ENCODE data around the gene C1QTNF12. TPM values are rescaled to one million over a fixed set of nuclear protein-coding genes. Genes with fewer than 3 reads are reported as not detected.
A peak's percentile ranks its signal among the peaks of the same experiment; 100 is the strongest.

Gene C1QTNF12
- total RNA-seq, 1 experiment from 2014 or later = 2.2 TPM

DNA sequence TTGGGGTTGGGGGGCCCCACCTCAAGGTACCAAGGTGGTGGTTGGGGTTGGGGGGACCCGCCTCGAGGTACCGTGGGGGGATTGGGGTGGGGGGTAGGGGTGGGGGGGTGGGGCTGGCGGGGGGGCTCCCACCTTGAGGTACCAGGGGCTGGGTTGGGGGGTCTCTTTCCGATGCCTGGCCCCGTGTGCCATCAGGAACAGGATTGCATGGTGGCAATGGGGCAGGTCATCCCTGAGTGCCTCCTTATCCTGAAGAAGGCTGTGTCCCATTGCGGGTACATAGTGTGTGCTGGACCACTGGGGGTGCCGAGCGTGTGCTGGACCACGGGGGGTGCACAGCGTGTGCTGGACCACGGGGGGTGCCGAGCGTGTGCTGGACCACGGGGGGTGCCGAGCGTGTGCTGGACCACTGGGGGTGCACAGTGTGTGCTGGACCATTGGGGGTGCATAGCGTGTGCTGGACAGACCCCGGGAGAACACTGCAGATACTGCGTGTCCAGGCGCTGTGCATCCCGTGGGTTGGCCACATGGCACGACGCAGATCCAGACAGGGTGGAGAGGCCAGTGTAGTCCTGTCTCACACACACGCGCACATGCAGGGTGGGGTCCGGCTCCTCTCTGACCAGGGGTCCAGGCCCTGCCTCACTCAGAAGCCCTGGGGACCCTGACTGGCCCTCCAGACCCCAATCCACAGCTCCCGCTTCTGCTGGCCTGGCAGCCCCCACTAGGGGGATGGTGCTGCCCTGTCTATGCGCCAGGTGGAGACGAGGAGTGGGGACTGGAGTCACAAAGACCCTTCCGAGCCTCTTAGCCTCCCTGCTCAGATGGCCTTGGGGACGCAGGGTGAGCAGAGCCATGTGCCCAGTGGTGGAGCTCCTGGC, 37.9 kb upstream of the C1QTNF12 start:
- peaks cover 4% of the 10 kb centered on the region; the same call in 1 of the 2 replicates for H3K9me3 ChIP-seq (ENCODE audit: low read length)
- DNase-seq = no peak
- H3K9ac ChIP-seq (ENCODE audit: low read length) = no peak overlapping the region
- H3K9me2 ChIP-seq (replicated peaks; ENCODE audit: insufficient read depth, low read length) = no peaks in the 10 kb centered on the region
- H3K4me2 ChIP-seq (ENCODE audit: low read depth, low read length, poor library complexity, severe bottlenecking) = no peak overlapping the region
- no peak overlapping the region for H3K4me3 ChIP-seq (ENCODE audit: low read length)
- H3K4me1 ChIP-seq (ENCODE audit: low read length) = peaks cover 3% of the 10 kb centered on the region
- H4K20me1 ChIP-seq (ENCODE audit: insufficient read depth, low read depth, low read length) = no peaks in the 10 kb centered on the region
- no peaks in the 10 kb centered on the region for H3K79me2 ChIP-seq (ENCODE audit: low read length)
- H2AFZ ChIP-seq (ENCODE audit: low read length) = no peak overlapping the region
- no peaks in the 10 kb centered on the region for H3K36me3 ChIP-seq (ENCODE audit: insufficient read depth, low read length)
- H3K27me3 ChIP-seq (ENCODE audit: low read length) = no peaks in the 10 kb centered on the region
- no peak overlapping the region for H3K27ac ChIP-seq (ENCODE audit: low read length)

DNA sequence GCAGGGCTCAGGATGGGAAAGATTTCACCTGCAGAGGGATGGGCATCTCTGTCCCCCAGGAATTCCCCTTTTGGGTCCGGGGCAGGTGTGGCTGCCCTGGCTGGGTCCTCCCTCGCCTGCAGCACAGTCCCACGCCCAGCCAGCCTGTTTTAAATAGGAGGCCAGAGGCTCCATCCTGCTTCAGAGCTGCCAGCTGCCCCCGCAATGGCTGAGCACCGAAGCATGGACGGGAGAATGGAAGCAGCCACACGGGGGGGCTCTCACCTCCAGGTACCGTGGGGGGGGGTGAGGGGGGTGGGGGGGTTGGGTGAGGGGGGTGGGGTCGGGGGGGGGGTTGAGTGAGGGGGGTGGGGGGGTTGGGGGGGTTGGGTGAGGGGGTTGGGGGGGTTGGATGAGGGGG, 37.3 kb upstream of the C1QTNF12 start:
- no peaks in the 10 kb centered on the region for H4K20me1 ChIP-seq (ENCODE audit: insufficient read depth, low read depth, low read length)
- H2AFZ ChIP-seq (ENCODE audit: low read length) = no peak overlapping the region
- H3K4me2 ChIP-seq (ENCODE audit: low read depth, low read length, poor library complexity, severe bottlenecking) = no peak overlapping the region
- H3K27me3 ChIP-seq (ENCODE audit: low read length) = no peaks in the 10 kb centered on the region
- H3K36me3 ChIP-seq (ENCODE audit: insufficient read depth, low read length) = no peaks in the 10 kb centered on the region
- peaks cover 4% of the 10 kb centered on the region; the same call in 1 of the 2 replicates for H3K9me3 ChIP-seq (ENCODE audit: low read length)
- no peaks in the 10 kb centered on the region for H3K9me2 ChIP-seq (replicated peaks; ENCODE audit: insufficient read depth, low read length)
- H3K27ac ChIP-seq (ENCODE audit: low read length) = no peak overlapping the region
- H3K4me3 ChIP-seq (ENCODE audit: low read length) = no peak overlapping the region
- DNase-seq = peak; percentile 67
- peaks cover 3% of the 10 kb centered on the region for H3K4me1 ChIP-seq (ENCODE audit: low read length)
- H3K9ac ChIP-seq (ENCODE audit: low read length) = no peak overlapping the region
- no peaks in the 10 kb centered on the region for H3K79me2 ChIP-seq (ENCODE audit: low read length)

DNA sequence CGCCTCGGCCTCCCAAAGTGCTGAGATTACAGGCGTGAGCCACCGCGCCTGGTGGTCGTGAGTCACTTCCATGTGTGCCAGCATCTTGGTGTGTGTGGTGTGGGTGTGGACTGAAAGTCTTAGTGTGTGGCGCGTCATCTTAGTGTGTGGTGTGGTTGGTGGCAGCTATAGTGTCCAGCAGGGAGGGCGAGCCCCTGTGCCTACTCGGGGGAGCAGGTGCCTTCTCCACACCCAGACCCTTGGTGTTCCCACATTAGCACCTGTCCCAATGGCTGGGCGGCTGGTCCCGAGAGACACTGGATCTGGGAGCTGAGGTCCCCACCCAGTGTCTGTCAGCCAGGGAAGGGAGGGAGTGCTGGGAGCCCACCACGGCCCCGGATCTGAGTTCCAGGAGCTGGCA, 36.5 kb upstream of the C1QTNF12 start:
- no peaks in the 10 kb centered on the region for H3K9me2 ChIP-seq (replicated peaks; ENCODE audit: insufficient read depth, low read length)

DNA sequence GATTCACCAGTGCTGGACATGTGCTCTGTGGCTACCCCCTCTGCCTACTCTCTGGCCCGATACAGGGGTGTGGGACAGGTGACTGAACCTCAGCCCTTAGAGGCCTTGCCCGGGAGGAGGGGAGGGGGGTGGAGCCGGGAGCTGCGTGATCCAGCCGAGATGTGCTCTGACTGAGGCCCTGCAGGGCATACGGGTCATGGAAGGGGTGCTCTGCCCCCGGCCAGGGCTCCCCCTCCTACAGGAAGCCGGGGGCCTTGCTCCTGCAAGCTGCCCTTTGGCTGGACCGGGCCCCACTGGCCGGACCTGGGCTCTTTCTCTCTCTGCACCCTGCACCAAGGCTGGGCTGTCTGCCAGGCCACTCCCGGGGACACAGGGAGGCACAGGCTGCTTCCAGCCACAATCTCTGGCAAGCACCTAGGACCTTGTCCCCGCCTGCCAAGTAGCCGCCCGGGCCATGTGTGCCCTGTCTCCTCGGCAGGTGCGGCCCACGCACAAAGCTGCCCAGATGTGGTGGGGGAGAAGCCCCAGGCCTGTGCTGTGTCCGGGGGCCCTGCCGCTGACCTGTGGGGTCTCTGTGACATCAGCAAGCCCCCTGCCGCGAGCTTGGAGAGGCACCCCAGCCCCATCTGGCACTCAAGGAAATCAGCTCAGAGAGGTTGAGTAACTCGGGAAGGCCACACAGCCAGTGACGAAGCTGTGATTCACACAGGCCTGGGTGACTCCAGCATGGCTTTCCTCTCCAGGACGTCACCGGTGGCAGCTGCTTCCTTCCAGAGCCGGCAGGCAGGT, 35.2 kb upstream of the C1QTNF12 start:
- Histone ChIP-seq H3K79me2 (ENCODE audit: low read length) (no peaks in the 10 kb centered on the region), H3K4me2 (ENCODE audit: low read depth, low read length, poor library complexity, severe bottlenecking) (no peak overlapping the region), H3K27ac (ENCODE audit: low read length) (no peak overlapping the region), H3K36me3 (ENCODE audit: insufficient read depth, low read length) (no peaks in the 10 kb centered on the region), H3K9ac (ENCODE audit: low read length) (no peak overlapping the region), H3K4me3 (ENCODE audit: low read length) (no peak overlapping the region), H3K9me3 (ENCODE audit: low read length) (no peaks in the 10 kb centered on the region), H2AFZ (ENCODE audit: low read length) (no peak overlapping the region), H4K20me1 (ENCODE audit: insufficient read depth, low read depth, low read length) (no peaks in the 10 kb centered on the region), H3K9me2 (replicated peaks; ENCODE audit: insufficient read depth, low read length) (no peaks in the 10 kb centered on the region), H3K4me1 (ENCODE audit: low read length) (peaks cover 3% of the 10 kb centered on the region), H3K27me3 (ENCODE audit: low read length) (no peaks in the 10 kb centered on the region)
- no peak for DNase-seq

More for the DNA sequence above, 36.5 kb upstream of the C1QTNF12 start:
- H3K27ac ChIP-seq (ENCODE audit: low read length) = no peak overlapping the region
- DNase-seq = no peak
- H3K9me3 ChIP-seq (ENCODE audit: low read length) = peaks cover 4% of the 10 kb centered on the region; the same call in 1 of the 2 replicates
- H4K20me1 ChIP-seq (ENCODE audit: insufficient read depth, low read depth, low read length) = no peaks in the 10 kb centered on the region
- no peak overlapping the region for H3K4me3 ChIP-seq (ENCODE audit: low read length)
- H3K27me3 ChIP-seq (ENCODE audit: low read length) = no peaks in the 10 kb centered on the region
- no peak overlapping the region for H3K9ac ChIP-seq (ENCODE audit: low read length)
- no peaks in the 10 kb centered on the region for H3K79me2 ChIP-seq (ENCODE audit: low read length)
- H2AFZ ChIP-seq (ENCODE audit: low read length) = no peak overlapping the region
- H3K4me2 ChIP-seq (ENCODE audit: low read depth, low read length, poor library complexity, severe bottlenecking) = no peak overlapping the region
- H3K36me3 ChIP-seq (ENCODE audit: insufficient read depth, low read length) = no peaks in the 10 kb centered on the region
- peaks cover 3% of the 10 kb centered on the region for H3K4me1 ChIP-seq (ENCODE audit: low read length)

DNA sequence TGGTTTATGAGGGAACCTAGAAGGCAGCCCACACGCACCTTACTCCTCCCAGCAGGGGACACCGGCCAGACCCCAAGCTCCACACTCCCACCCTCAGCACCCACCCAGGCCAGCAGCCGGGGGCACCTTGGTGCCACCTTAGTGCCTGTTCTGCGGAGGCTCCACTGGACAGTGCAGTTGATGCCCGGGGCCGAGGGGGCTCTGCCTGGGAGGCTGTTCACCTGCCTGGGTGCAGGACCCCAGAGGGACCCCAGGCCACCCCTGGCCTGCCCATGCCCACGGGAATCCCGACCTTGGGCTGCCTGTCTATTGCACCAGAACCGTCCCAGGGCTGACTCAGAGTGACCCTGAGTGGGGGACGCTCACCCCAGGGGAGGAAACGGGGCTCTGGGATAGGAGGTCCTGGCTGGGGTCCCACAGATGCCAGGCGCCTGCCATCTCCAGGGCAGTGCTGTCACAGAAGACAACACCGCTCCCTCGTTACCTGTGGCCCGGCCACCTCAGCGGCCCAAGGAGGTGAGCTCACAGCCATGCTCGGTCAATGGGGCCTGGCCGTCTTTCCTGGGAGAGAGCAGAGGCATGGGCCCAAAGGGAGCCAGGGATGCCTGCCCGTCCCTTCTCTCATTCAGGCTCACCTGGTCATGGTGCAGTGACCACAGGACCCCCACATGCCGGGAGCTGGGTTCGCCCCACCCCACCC, 34.4 kb upstream of the C1QTNF12 start:
- no peak overlapping the region for H3K9ac ChIP-seq (ENCODE audit: low read length)
- H4K20me1 ChIP-seq (ENCODE audit: insufficient read depth, low read depth, low read length) = no peaks in the 10 kb centered on the region
- no peak overlapping the region for H2AFZ ChIP-seq (ENCODE audit: low read length)
- H3K27me3 ChIP-seq (ENCODE audit: low read length) = no peaks in the 10 kb centered on the region
- no peak overlapping the region for H3K4me3 ChIP-seq (ENCODE audit: low read length)
- H3K9me3 ChIP-seq (ENCODE audit: low read length) = no peaks in the 10 kb centered on the region
- no peaks in the 10 kb centered on the region for H3K79me2 ChIP-seq (ENCODE audit: low read length)
- no peaks in the 10 kb centered on the region for H3K9me2 ChIP-seq (replicated peaks; ENCODE audit: insufficient read depth, low read length)
- peaks cover 3% of the 10 kb centered on the region for H3K4me1 ChIP-seq (ENCODE audit: low read length)
- no peak overlapping the region for H3K27ac ChIP-seq (ENCODE audit: low read length)
- H3K36me3 ChIP-seq (ENCODE audit: insufficient read depth, low read length) = no peaks in the 10 kb centered on the region
- no peak overlapping the region for H3K4me2 ChIP-seq (ENCODE audit: low read depth, low read length, poor library complexity, severe bottlenecking)
- no peak for DNase-seq

DNA sequence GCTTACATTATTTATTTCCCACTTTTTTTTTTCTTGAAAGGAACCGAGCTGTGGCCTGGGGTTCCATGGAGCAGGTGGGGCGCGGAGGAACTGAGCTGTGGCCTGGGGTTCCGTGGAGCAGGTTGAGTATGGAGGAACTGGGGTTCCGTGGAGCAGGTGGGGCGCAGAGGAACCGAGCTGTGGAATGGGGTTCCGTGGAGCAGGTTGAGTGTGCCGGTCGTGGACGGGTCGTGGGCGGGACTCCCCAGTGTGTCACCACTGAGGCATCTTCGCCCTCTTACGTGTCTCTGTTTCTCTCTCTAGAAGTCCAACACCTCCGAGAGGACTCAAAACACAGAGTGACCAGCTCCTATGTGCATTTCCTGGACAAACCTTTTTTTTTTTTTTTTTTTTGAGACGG, 32.5 kb upstream of the C1QTNF12 start:
- H3K36me3 ChIP-seq (ENCODE audit: insufficient read depth, low read length) = no peaks in the 10 kb centered on the region
- no peaks in the 10 kb centered on the region for H3K79me2 ChIP-seq (ENCODE audit: low read length)
- H3K4me2 ChIP-seq (ENCODE audit: low read depth, low read length, poor library complexity, severe bottlenecking) = no peak overlapping the region
- no peak overlapping the region for H3K4me3 ChIP-seq (ENCODE audit: low read length)
- no peak overlapping the region for H2AFZ ChIP-seq (ENCODE audit: low read length)
- H3K9ac ChIP-seq (ENCODE audit: low read length) = no peak overlapping the region
- no peaks in the 10 kb centered on the region for H3K9me3 ChIP-seq (ENCODE audit: low read length)
- H3K4me1 ChIP-seq (ENCODE audit: low read length) = peaks cover 11% of the 10 kb centered on the region
- DNase-seq = no peak
- no peaks in the 10 kb centered on the region for H4K20me1 ChIP-seq (ENCODE audit: insufficient read depth, low read depth, low read length)
- no peak overlapping the region for H3K27ac ChIP-seq (ENCODE audit: low read length)
- H3K9me2 ChIP-seq (replicated peaks; ENCODE audit: insufficient read depth, low read length) = no peaks in the 10 kb centered on the region
- H3K27me3 ChIP-seq (ENCODE audit: low read length) = no peaks in the 10 kb centered on the region

DNA sequence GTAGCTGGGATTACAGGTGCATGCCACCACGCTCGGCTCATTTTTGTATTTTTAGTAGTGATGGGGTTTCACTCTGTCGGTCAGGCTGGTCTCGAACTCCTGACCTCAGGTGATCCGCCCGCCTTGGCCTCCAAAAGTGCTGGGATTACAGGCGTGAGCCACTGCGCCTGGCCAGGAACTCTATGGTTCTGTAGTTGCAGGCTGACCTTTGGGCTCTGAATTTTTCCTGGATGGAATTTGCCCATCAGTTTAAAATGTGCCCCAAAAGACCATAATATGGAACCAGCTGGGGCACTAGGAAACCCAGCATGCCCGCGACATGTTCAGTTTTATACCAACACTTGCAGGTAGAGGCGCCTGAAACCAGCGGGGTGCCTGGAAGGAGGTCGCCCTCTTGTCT, 32.1 kb upstream of the C1QTNF12 start:
- H3K36me3 ChIP-seq (ENCODE audit: insufficient read depth, low read length) = no peaks in the 10 kb centered on the region
- H3K79me2 ChIP-seq (ENCODE audit: low read length) = peaks cover under 1% of the 10 kb centered on the region; the same call in 1 of the 2 replicates
- no peak overlapping the region for H3K27ac ChIP-seq (ENCODE audit: low read length)
- no peak overlapping the region for H3K9ac ChIP-seq (ENCODE audit: low read length)
- no peak overlapping the region for H2AFZ ChIP-seq (ENCODE audit: low read length)
- no peak overlapping the region for H3K4me3 ChIP-seq (ENCODE audit: low read length)
- H3K27me3 ChIP-seq (ENCODE audit: low read length) = no peaks in the 10 kb centered on the region
- no peak overlapping the region for H3K4me2 ChIP-seq (ENCODE audit: low read depth, low read length, poor library complexity, severe bottlenecking)
- no peaks in the 10 kb centered on the region for H3K9me2 ChIP-seq (replicated peaks; ENCODE audit: insufficient read depth, low read length)
- DNase-seq = no peak
- H3K9me3 ChIP-seq (ENCODE audit: low read length) = no peaks in the 10 kb centered on the region
- no peaks in the 10 kb centered on the region for H4K20me1 ChIP-seq (ENCODE audit: insufficient read depth, low read depth, low read length)
- peaks cover 11% of the 10 kb centered on the region for H3K4me1 ChIP-seq (ENCODE audit: low read length)

DNA sequence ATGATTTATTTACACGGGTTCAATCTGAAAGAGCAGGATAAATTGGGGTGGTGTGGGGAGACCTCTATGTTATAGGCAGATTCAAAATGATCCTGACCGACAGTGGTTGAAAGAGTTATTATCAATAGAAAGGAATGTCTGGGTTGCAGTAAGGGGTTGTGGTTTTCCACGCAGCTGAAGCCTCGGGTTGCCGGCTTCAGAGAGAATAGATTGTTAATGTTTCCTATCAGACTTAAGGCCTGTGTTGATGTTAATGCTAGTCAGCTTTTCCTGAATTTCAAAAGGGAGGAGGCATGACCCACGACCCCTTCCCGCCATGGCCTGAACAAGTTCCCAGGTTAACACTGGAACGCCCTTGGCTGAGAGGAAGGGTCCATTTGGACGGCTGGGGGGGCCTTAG, 29.3 kb upstream of the C1QTNF12 start:
- no peak overlapping the region for H2AFZ ChIP-seq (ENCODE audit: low read length)
- H3K9me2 ChIP-seq (replicated peaks; ENCODE audit: insufficient read depth, low read length) = no peaks in the 10 kb centered on the region
- no peak for DNase-seq
- H3K4me3 ChIP-seq (ENCODE audit: low read length) = no peak overlapping the region
- H3K27ac ChIP-seq (ENCODE audit: low read length) = no peak overlapping the region
- H3K9me3 ChIP-seq (ENCODE audit: low read length) = no peaks in the 10 kb centered on the region
- no peaks in the 10 kb centered on the region for H3K36me3 ChIP-seq (ENCODE audit: insufficient read depth, low read length)
- H3K9ac ChIP-seq (ENCODE audit: low read length) = no peak overlapping the region
- H4K20me1 ChIP-seq (ENCODE audit: insufficient read depth, low read depth, low read length) = peaks cover 23% of the 10 kb centered on the region; the same call in 1 of the 2 replicates
- peaks cover 30% of the 10 kb centered on the region for H3K4me1 ChIP-seq (ENCODE audit: low read length)
- H3K79me2 ChIP-seq (ENCODE audit: low read length) = peaks cover 28% of the 10 kb centered on the region
- H3K27me3 ChIP-seq (ENCODE audit: low read length) = no peaks in the 10 kb centered on the region
- no peak overlapping the region for H3K4me2 ChIP-seq (ENCODE audit: low read depth, low read length, poor library complexity, severe bottlenecking)
